GM21360 (cell line): ENCODE measurements around the gene DNAJC21.

Experiments used
- ATAC-seq: cut with Tn5 transposase; IDR thresholded peaks from one replicate; pipeline ENCODE4 v1.9.1; 2021; ENCODE audit warnings: mild to moderate bottlenecking, moderate library complexity; ENCODE audit not compliant: unreplicated experiment

The DNAJC21 gene

GRCh38 chr5:34977934-34978613 lies 48.7 kb downstream of the DNAJC21 start:
- no peak for ATAC-seq

GRCh38 chr5:34978681-34979080 lies 49.3 kb downstream of the DNAJC21 start:
- ATAC-seq = no peak

GRCh38 chr5:34982823-34983222 lies 53.5 kb downstream of the DNAJC21 start:
- no peak for ATAC-seq

- no peak for ATAC-seq
These were observed 57.6 kb downstream of the DNAJC21 start for GRCh38 chr5:34986965-34987364.

- no peak for ATAC-seq
These were observed 62.3 kb downstream of the DNAJC21 start for GRCh38 chr5:34991486-34992238.

- ATAC-seq = no peak
These were observed 64.6 kb downstream of the DNAJC21 start for GRCh38 chr5:34993951-34994350.

- no peak for ATAC-seq
These were observed 66.9 kb downstream of the DNAJC21 start for GRCh38 chr5:34996261-34996660.

GRCh38 chr5:34998058-34998789 lies 68.9 kb downstream of the DNAJC21 start:
- no peak for ATAC-seq

GRCh38 chr5:35001842-35002241 lies 72.5 kb downstream of the DNAJC21 start:
- ATAC-seq = no peak

- ATAC-seq = no peak
These were observed 73.1 kb downstream of the DNAJC21 start for GRCh38 chr5:35002459-35002858.

GRCh38 chr5:35003018-35003957 lies 73.9 kb downstream of the DNAJC21 start:
- peak; percentile 79 for ATAC-seq

- ATAC-seq = no peak
These were observed 74.8 kb downstream of the DNAJC21 start for GRCh38 chr5:35004200-35004599.

GRCh38 chr5:35004771-35005170 lies 75.4 kb downstream of the DNAJC21 start:
- no peak for ATAC-seq
